ENCODE measurements around the gene NELFB.
A peak's percentile ranks its signal among the peaks of the same experiment; 100 is the strongest.

NELFB gene

GRCh38 chr9:137254624-137255447 lies at the start of gene NELFB:
Gene NELFB (plus strand): TSS chr9:137255327.
- Histone ChIP-seq H3K9me3 (replicated peaks in 1 of 11) (no peaks in the 10 kb centered on the region), H3K4me3 (peak within 1 kb of the TSS; percentile 86 to 100 (median 97)), H3K9ac (peak within 1 kb of the TSS; percentile 83 to 97 (median 90)), H3K4me1 (peaks cover 43 to 74% (median 59%) of the 10 kb centered on the region in 10 experiments), H3K36me3 (peaks cover 22 to 38% (median 30%) of the 10 kb centered on the region in 11 experiments), H3K4me2 (peak within 1 kb of the TSS; percentile 96 to 100 (median 99)), H3K27ac (peak within 1 kb of the TSS; percentile 42 to 91 (median 85); a peak in 21 of 22 replicates), H3K27me3 (no peaks in the 10 kb centered on the region), H4K20me1 (peaks cover 12 to 41% (median 20%) of the 10 kb centered on the region in 11 experiments; a peak in 20 of 22 replicates)
- TF ChIP-seq Cebpa-rat (IDR thresholded peaks at IDR 0.05) = no peak

GRCh38 chr9:137206602-137207001 lies 48.5 kb upstream of the NELFB start:
- H3K4me2 ChIP-seq = peak overlapping the region; percentile 89 to 100 (median 99)
- peaks cover 0 to 48% (median 19%) of the 10 kb centered on the region in 11 experiments; a peak in 12 of 22 replicates for H4K20me1 ChIP-seq
- no peak for TF ChIP-seq Cebpa-rat (IDR thresholded peaks at IDR 0.05)
- H3K9me3 ChIP-seq (replicated peaks in 1 of 11) = no peaks in the 10 kb centered on the region
- H3K9ac ChIP-seq = peak overlapping the region; percentile 84 to 97 (median 92); a peak in 21 of 22 replicates
- no peaks in the 10 kb centered on the region for H3K27me3 ChIP-seq
- peak overlapping the region; percentile 77 to 100 (median 92) for H3K4me3 ChIP-seq
- peaks cover 10 to 46% (median 27%) of the 10 kb centered on the region in 11 experiments; a peak in 16 of 22 replicates for H3K36me3 ChIP-seq
- H3K27ac ChIP-seq = peak overlapping the region in 8 of 11 experiments; percentile 76 to 92 (median 90); a peak in 11 of 22 replicates
- H3K4me1 ChIP-seq = peaks cover 48 to 67% (median 57%) of the 10 kb centered on the region in 10 experiments

GRCh38 chr9:137211532-137211931 lies 43.6 kb upstream of the NELFB start:
- no peaks in the 10 kb centered on the region for H3K27me3 ChIP-seq
- peaks cover 38 to 96% (median 60%) of the 10 kb centered on the region in 11 experiments; a peak in 21 of 22 replicates for H3K36me3 ChIP-seq
- H3K9ac ChIP-seq = peak overlapping the region in 2 of 11 experiments; percentile 13 to 30; a peak in 3 of 22 replicates
- H3K4me2 ChIP-seq = no peak overlapping the region
- H3K9me3 ChIP-seq (replicated peaks in 1 of 11) = no peaks in the 10 kb centered on the region
- H4K20me1 ChIP-seq = peaks cover 0 to 69% (median 13%) of the 10 kb centered on the region in 11 experiments; a peak in 10 of 22 replicates
- no peak for TF ChIP-seq Cebpa-rat (IDR thresholded peaks at IDR 0.05)
- H3K27ac ChIP-seq = no peak overlapping the region
- no peak overlapping the region for H3K4me3 ChIP-seq
- peaks cover 20 to 32% (median 23%) of the 10 kb centered on the region in 10 experiments for H3K4me1 ChIP-seq

- no peak overlapping the region for H3K4me3 ChIP-seq
- peak overlapping the region in 2 of 11 experiments; percentile 30 to 50; a peak in 2 of 22 replicates for H3K9ac ChIP-seq
- H3K4me2 ChIP-seq = no peak overlapping the region
- H3K4me1 ChIP-seq = peaks cover 20 to 32% (median 23%) of the 10 kb centered on the region in 10 experiments
- TF ChIP-seq Cebpa-rat (IDR thresholded peaks at IDR 0.05) = no peak
- peaks cover 0 to 79% (median 15%) of the 10 kb centered on the region in 11 experiments; a peak in 13 of 22 replicates for H4K20me1 ChIP-seq
- H3K27me3 ChIP-seq = no peaks in the 10 kb centered on the region
- H3K27ac ChIP-seq = no peak overlapping the region
- no peaks in the 10 kb centered on the region for H3K9me3 ChIP-seq (replicated peaks in 1 of 11)
- H3K36me3 ChIP-seq = peaks cover 32 to 92% (median 56%) of the 10 kb centered on the region in 11 experiments; a peak in 21 of 22 replicates
Measured at GRCh38 chr9:137212520-137212919, 42.6 kb upstream of the NELFB start.

GRCh38 chr9:137213160-137214060 lies 41.7 kb upstream of the NELFB start:
- no peak for TF ChIP-seq Cebpa-rat (IDR thresholded peaks at IDR 0.05)
- Histone ChIP-seq H3K9me3 (replicated peaks in 1 of 11) (no peaks in the 10 kb centered on the region), H3K27ac (no peak overlapping the region), H3K4me1 (peaks cover 26 to 40% (median 31%) of the 10 kb centered on the region in 10 experiments), H3K27me3 (no peaks in the 10 kb centered on the region), H4K20me1 (peaks cover 0 to 88% (median 15%) of the 10 kb centered on the region in 11 experiments; a peak in 13 of 22 replicates), H3K36me3 (peaks cover 28 to 95% (median 54%) of the 10 kb centered on the region in 11 experiments; a peak in 21 of 22 replicates), H3K9ac (0 out of 22 replicates have a peak overlapping the region, but pooled peaks of 1 of the 11 experiments have one; percentile 8), H3K4me3 (no peak overlapping the region), H3K4me2 (no peak overlapping the region)

- Histone ChIP-seq H3K4me3 (no peak overlapping the region), H3K4me2 (no peak overlapping the region), H3K9ac (no peak overlapping the region), H3K9me3 (replicated peaks in 1 of 11) (no peaks in the 10 kb centered on the region), H3K36me3 (peaks cover 21 to 90% (median 46%) of the 10 kb centered on the region in 11 experiments; a peak in 21 of 22 replicates), H3K27ac (no peak overlapping the region), H4K20me1 (peaks cover 0 to 88% (median 15%) of the 10 kb centered on the region in 11 experiments; a peak in 13 of 22 replicates), H3K4me1 (peaks cover 25 to 43% (median 37%) of the 10 kb centered on the region in 10 experiments), H3K27me3 (no peaks in the 10 kb centered on the region)
- no peak for TF ChIP-seq Cebpa-rat (IDR thresholded peaks at IDR 0.05)
Measured at GRCh38 chr9:137214620-137215019, 40.5 kb upstream of the NELFB start.

GRCh38 chr9:137215196-137215986 lies 39.7 kb upstream of the NELFB start:
- peaks cover 22 to 48% (median 32%) of the 10 kb centered on the region in 10 experiments for H3K4me1 ChIP-seq
- H3K4me3 ChIP-seq = no peak overlapping the region
- peaks cover 0 to 89% (median 15%) of the 10 kb centered on the region in 11 experiments; a peak in 13 of 22 replicates for H4K20me1 ChIP-seq
- TF ChIP-seq Cebpa-rat (IDR thresholded peaks at IDR 0.05) = no peak
- peak overlapping the region in 5 of 11 experiments; percentile 4 to 64 (median 44); a peak in 3 of 22 replicates for H3K9ac ChIP-seq
- no peak overlapping the region for H3K27ac ChIP-seq
- H3K36me3 ChIP-seq = peaks cover 20 to 86% (median 50%) of the 10 kb centered on the region in 11 experiments; a peak in 20 of 22 replicates
- H3K4me2 ChIP-seq = peak overlapping the region in 2 of 11 experiments; percentile 85 to 96; a peak in 2 of 22 replicates
- H3K9me3 ChIP-seq (replicated peaks in 1 of 11) = no peaks in the 10 kb centered on the region
- no peaks in the 10 kb centered on the region for H3K27me3 ChIP-seq

Data from BLaER1 treated with 17β-estradiol and CSF1 and Interleukin-3, amounts not matched to agents 10 nM and 100 nM (cell line).